ENCODE measurements around the gene MAN2B2. TPM values are rescaled to one million over a fixed set of nuclear protein-coding genes. Genes with fewer than 3 reads are reported as not detected.
A peak's percentile ranks its signal among the peaks of the same experiment; 100 is the strongest.

MAN2B2 gene
- total and polyA plus RNA-seq, 2 of the 8 experiments (the other 6 are each of a cell fraction or from before 2014, with no cell fraction given) = 3.3 to 4.0 TPM

- TF ChIP-seq SAP30 (IDR thresholded peaks at IDR 0.05; ENCODE audit: insufficient read depth, insufficient replicate concordance, low read length) (peak; percentile 30), CREB1 (IDR thresholded peaks at IDR 0.05) (no peak), SIN3A (conservative IDR thresholded peaks at IDR 0.05 in 1 of 2, IDR thresholded peaks at IDR 0.05 in 1 of 2; ENCODE audit: low read depth in 1 of 2, low read length in 2 of 2) (no peak), POLR2AphosphoS5 (IDR thresholded peaks at IDR 0.05; ENCODE audit: low read depth, low read length) (no peak), TAF1 (IDR thresholded peaks at IDR 0.05; ENCODE audit: low read depth, low read length) (no peak)
- TF ChIP-seq, protein P1, sequence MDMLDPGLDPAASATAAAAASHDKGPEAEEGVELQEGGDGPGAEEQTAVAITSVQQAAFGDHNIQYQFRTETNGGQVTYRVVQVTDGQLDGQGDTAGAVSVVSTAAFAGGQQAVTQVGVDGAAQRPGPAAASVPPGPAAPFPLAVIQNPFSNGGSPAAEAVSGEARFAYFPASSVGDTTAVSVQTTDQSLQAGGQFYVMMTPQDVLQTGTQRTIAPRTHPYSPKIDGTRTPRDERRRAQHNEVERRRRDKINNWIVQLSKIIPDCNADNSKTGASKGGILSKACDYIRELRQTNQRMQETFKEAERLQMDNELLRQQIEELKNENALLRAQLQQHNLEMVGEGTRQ (IDR thresholded peaks at IDR 0.05; ENCODE audit: low read length) = no peak
- no peak overlapping the region for H4K5ac ChIP-seq (ENCODE audit: insufficient read length, low read depth, low read length)
- peaks cover 3 to 13% (median 10%) of the 10 kb centered on the region in 4 experiments for H3K27me3 ChIP-seq (replicated peaks in 1 of 4; ENCODE audit: control insufficient read depth in 3 of 4, extremely low read depth in 1 of 4, insufficient read depth in 3 of 4, low read length in 3 of 4)
- peak overlapping the region; percentile 57 to 90 for H3K4me2 ChIP-seq (ENCODE audit: insufficient read depth in 1 of 2, low read depth in 2 of 2, low read length in 2 of 2)
- H3K9me3 ChIP-seq (ENCODE audit: insufficient read depth in 2 of 2, low read depth in 1 of 2, low read length in 1 of 2) = no peaks in the 10 kb centered on the region
- peaks cover 0 to 8% of the 10 kb centered on the region in 2 experiments for H4K20me1 ChIP-seq (replicated peaks in 1 of 2; ENCODE audit: control insufficient read depth in 1 of 2, insufficient read depth in 2 of 2, low read length in 2 of 2)
- H3K79me2 ChIP-seq (ENCODE audit: control insufficient read depth in 1 of 2, insufficient read depth in 2 of 2, low read length in 2 of 2) = no peaks in the 10 kb centered on the region
- H4K8ac ChIP-seq (ENCODE audit: extremely low read depth, insufficient read depth, low read length) = peak overlapping the region; percentile 83; the same call in 1 of the 2 replicates
- no peak overlapping the region for H2BK12ac ChIP-seq (ENCODE audit: low read depth, low read length)
- peak overlapping the region; percentile 88 for H3K56ac ChIP-seq (replicated peaks; ENCODE audit: insufficient read length, low read depth, low read length)
- CTCF ChIA-PET (ENCODE audit: partially characterized antibody) = interaction anchor here (0.6 to 4.7 kb wide), 9 partner anchors 14 to 144 kb away, joined by 3 to 16 read pairs (median 4); partner anchors contain the start of gene PPP2R2C
- H3K79me1 ChIP-seq (ENCODE audit: low read depth, low read length) = no peaks in the 10 kb centered on the region
- FAIRE-seq (no peak), DNase-seq (ENCODE audit: low read depth in 1 of 2, low spot score in 2 of 2) (no peak)
- H3K4me3 ChIP-seq (ENCODE audit: extremely low read depth in 1 of 4, insufficient read depth in 2 of 4, low read depth in 3 of 4, low read length in 4 of 4) = peak overlapping the region; percentile 57 to 82 (median 78)
- no peak overlapping the region for H3K27ac ChIP-seq (ENCODE audit: low read depth, low read length)
- H2BK5ac ChIP-seq (ENCODE audit: low read depth, low read length) = 0 out of 2 replicates have a peak overlapping the region, but pooled peaks have one; percentile 52
- H3K14ac ChIP-seq (ENCODE audit: insufficient read length) = no peak overlapping the region
- no peak overlapping the region for H4K91ac ChIP-seq (replicated peaks; ENCODE audit: insufficient read length, low read length)
- no peak overlapping the region for H2BK15ac ChIP-seq (ENCODE audit: low read length)
- H3K23ac ChIP-seq (ENCODE audit: insufficient read length) = no peak overlapping the region
- WGBS, 2 experiments (ENCODE audit: extremely low coverage in 1 of 2, insufficient coverage in 1 of 2, insufficient read length in 1 of 2, insufficient replicate concordance in 2 of 2, low coverage in 1 of 2, low lambda C conversion rate in 2 of 2, missing lambda C conversion rate in 1 of 2) = 62% methylated on average over 17 of the region's 17 CpGs; no CpG with 5 or more reads in 1 of the 2 experiments
- no peak overlapping the region for H3K4ac ChIP-seq (replicated peaks; ENCODE audit: insufficient read length, low read depth, low read length)
- peaks cover 14% of the 10 kb centered on the region; the same call in 1 of the 2 replicates for H3K23me2 ChIP-seq (ENCODE audit: low read depth, low read length)
- peak overlapping the region in 3 of 4 experiments; percentile 50 to 67 (median 65); a peak in 5 of 7 replicates for H3K9ac ChIP-seq (replicated peaks in 1 of 4; ENCODE audit: extremely low read depth in 1 of 4, low read depth in 3 of 4, low read length in 3 of 4)
- H2AK5ac ChIP-seq (ENCODE audit: low read depth, low read length) = no peak overlapping the region
- no peak overlapping the region; the same call in 1 of the 2 replicates for H2BK20ac ChIP-seq (ENCODE audit: low read length)
- H3K4me1 ChIP-seq (replicated peaks in 1 of 4; ENCODE audit: control insufficient read depth in 3 of 4, insufficient read depth in 4 of 4, low read length in 3 of 4) = peaks cover 0 to 6% (median 4%) of the 10 kb centered on the region in 4 experiments; a peak in 4 of 7 replicates
- no peak overlapping the region; the same call in 1 of the 2 replicates for H2AFZ ChIP-seq (ENCODE audit: low read length)
- POLR2A ChIA-PET (ENCODE audit: partially characterized antibody) = interaction anchor here (0.6 to 1.7 kb wide), 4 partner anchors 22 to 56 kb away, joined by 3 to 4 read pairs (median 3); no protein-coding TSS in a partner anchor
- no peak overlapping the region for H3K18ac ChIP-seq (ENCODE audit: extremely low read depth, low read length)
- H3K36me3 ChIP-seq (ENCODE audit: control insufficient read depth in 2 of 4, insufficient read depth in 4 of 4, low read length in 3 of 4) = peaks cover 0 to 12% (median 2%) of the 10 kb centered on the region in 4 experiments; a peak in 3 of 8 replicates
- no peak overlapping the region for H2BK120ac ChIP-seq (replicated peaks; ENCODE audit: low read depth, low read length)
Measured at GRCh38 chr4:6575503-6576240, 683 bp downstream of the MAN2B2 start.

All from H1 (cell line).